ENCODE data around the gene FEZF2. TPM values are rescaled to one million over a fixed set of nuclear protein-coding genes. Genes with fewer than 3 reads are reported as not detected.
A peak's percentile ranks its signal among the peaks of the same experiment; 100 is the strongest.

Gene FEZF2
- polyA plus RNA-seq (2011; rRNA removed) = not detected in 2 replicates
- polyA plus RNA-seq (2012; cell fraction: cytosol; rRNA removed) = not detected in 2 replicates
- not detected in 2 replicates for polyA plus RNA-seq (2012; cell fraction: nucleus; rRNA removed)
- not detected in 3 replicates for polyA plus RNA-seq (2017; fragmentation: RNase III; extraction: RNeasy Plus Mini Kit Qiagen cat#74134 plus additional on column Dnase treatment)
- polyA minus RNA-seq (2011; rRNA and poly(A)+ RNA removed) = not detected in 2 replicates

GRCh38 chr3:62373215-62373614 lies at the start of gene FEZF2:
TSS of gene FEZF2 (minus strand) at chr3:62373550. CDS start at chr3:62372868, 682 bp downstream.
- peak within 1 kb of the TSS; percentile 42 for H3K4me2 ChIP-seq
- ChIA-PET POLR2A (no interaction called here), CTCF (no interaction called here)
- no peaks in the 10 kb centered on the region for H3K9me3 ChIP-seq
- no peak for DNase-seq (ENCODE audit: low read depth in 1 of 2, low spot score in 1 of 2)
- ATAC-seq = no peak
- 0 out of 3 replicates have a peak, but pooled peaks cover 3% of the 10 kb centered on the region for H3K4me1 ChIP-seq
- WGBS (ENCODE audit: missing lambda C conversion rate) = 11% methylated on average over 10 of the region's 28 CpGs
- no peak within 1 kb of the TSS for H3K27ac ChIP-seq
- no peak for FAIRE-seq
- no peak for TF ChIP-seq BHLHE40 (IDR thresholded peaks at IDR 0.05; ENCODE audit: low read depth, low read length)
- no peak for TF ChIP-seq HOXB5 (CRISPR knock-in tag; IDR thresholded peaks at IDR 0.05)
- no peak within 1 kb of the TSS for H3K4me3 ChIP-seq

GRCh38 chr3:62421207-62421606 lies 47.9 kb upstream of the FEZF2 start:
- no peak overlapping the region for H3K4me2 ChIP-seq
- TF ChIP-seq PHF8 (IDR thresholded peaks at IDR 0.05; ENCODE audit: borderline replicate concordance, low read depth) (no peak), E2F6 (IDR thresholded peaks at IDR 0.05; ENCODE audit: borderline replicate concordance, low read depth) (no peak), ESRRA (IDR thresholded peaks at IDR 0.05; ENCODE audit: borderline replicate concordance, low read length) (no peak), KDM5A (IDR thresholded peaks at IDR 0.05) (no peak), HDAC2 (IDR thresholded peaks at IDR 0.05) (no peak), RCOR1 (IDR thresholded peaks at IDR 0.05; ENCODE audit: low read depth, low read length) (no peak), ZFP36 (IDR thresholded peaks at IDR 0.05; ENCODE audit: borderline replicate concordance, partially characterized antibody) (no peak), ZNF302 (CRISPR knock-in tag; IDR thresholded peaks at IDR 0.05) (no peak), CTCF (IDR thresholded peaks at IDR 0.05) (no peak), ATOH8 (CRISPR knock-in tag; IDR thresholded peaks at IDR 0.05; ENCODE audit: low read depth) (no peak), HEYL (CRISPR knock-in tag; IDR thresholded peaks at IDR 0.05) (no peak), RARB (CRISPR knock-in tag; IDR thresholded peaks at IDR 0.05) (no peak)
- no peak overlapping the region for H3K27ac ChIP-seq
- ATAC-seq = no peak
- WGBS (ENCODE audit: missing lambda C conversion rate) = 75% methylated on average over 10 of the region's 10 CpGs
- H3K4me3 ChIP-seq = no peak overlapping the region
- FAIRE-seq = no peak
- POLR2A ChIA-PET = no interaction called here
- CTCF ChIA-PET = no interaction called here
- H3K9me3 ChIP-seq = no peaks in the 10 kb centered on the region
- no peaks in the 10 kb centered on the region for H3K4me1 ChIP-seq
- DNase-seq (ENCODE audit: low read depth in 1 of 2, low spot score in 1 of 2) = no peak

GRCh38 chr3:62416144-62416543 lies 42.8 kb upstream of the FEZF2 start:
- 21% methylated on average over 3 of the region's 3 CpGs for WGBS (ENCODE audit: missing lambda C conversion rate)
- Histone ChIP-seq H3K9me3 (no peaks in the 10 kb centered on the region), H3K27ac (no peak overlapping the region), H3K4me2 (no peak overlapping the region), H3K4me1 (no peaks in the 10 kb centered on the region), H3K4me3 (no peak overlapping the region)
- no peak for DNase-seq (ENCODE audit: low read depth in 1 of 2, low spot score in 1 of 2)
- FAIRE-seq = no peak
- POLR2A ChIA-PET = no interaction called here
- no peak for ATAC-seq
- no peak for TF ChIP-seq NR3C1 (IDR thresholded peaks at IDR 0.05)
- no peak for TF ChIP-seq EHMT2 (IDR thresholded peaks at IDR 0.05; ENCODE audit: low read depth)
- no peak for TF ChIP-seq SMC3 (IDR thresholded peaks at IDR 0.05)
- TF ChIP-seq MYC (IDR thresholded peaks at IDR 0.05; ENCODE audit: borderline replicate concordance, low read length) = no peak
- no peak for TF ChIP-seq TFCP2L1 (CRISPR knock-in tag; IDR thresholded peaks at IDR 0.05)
- no peak for TF ChIP-seq PBX3 (IDR thresholded peaks at IDR 0.05)
- no peak for TF ChIP-seq CEBPB (IDR thresholded peaks at IDR 0.05)
- no peak for TF ChIP-seq POLR2A (IDR thresholded peaks at IDR 0.05; ENCODE audit: low read length)
- TF ChIP-seq SREBF2 (IDR thresholded peaks at IDR 0.05) = no peak
- TF ChIP-seq USF2 (IDR thresholded peaks at IDR 0.05) = no peak
- no peak for TF ChIP-seq E2F6 (IDR thresholded peaks at IDR 0.05; ENCODE audit: borderline replicate concordance, low read depth)
- no peak for TF ChIP-seq GATA3 (IDR thresholded peaks at IDR 0.05; ENCODE audit: borderline replicate concordance)
- CTCF ChIA-PET = interaction anchor here (0.9 kb wide), 1 partner anchor 8 kb away, joined by 3 read pairs; no protein-coding TSS in a partner anchor

All from A549 (cell line).